HG03045 (cell line): Measurements from ENCODE around the gene RB1.
"Not testable (repeated sequence)": the region's sequence is repeated elsewhere in the genome, so short reads cannot be mapped to it uniquely, and the experiment has no call there.

ENCODE experiments used
- ATAC-seq: cut with Tn5 transposase; IDR thresholded peaks from one replicate; pipeline ENCODE4 v1.9.1; 2021; ENCODE audit warnings: mild to moderate bottlenecking, moderate library complexity; ENCODE audit not compliant: unreplicated experiment

Gene RB1

DNA sequence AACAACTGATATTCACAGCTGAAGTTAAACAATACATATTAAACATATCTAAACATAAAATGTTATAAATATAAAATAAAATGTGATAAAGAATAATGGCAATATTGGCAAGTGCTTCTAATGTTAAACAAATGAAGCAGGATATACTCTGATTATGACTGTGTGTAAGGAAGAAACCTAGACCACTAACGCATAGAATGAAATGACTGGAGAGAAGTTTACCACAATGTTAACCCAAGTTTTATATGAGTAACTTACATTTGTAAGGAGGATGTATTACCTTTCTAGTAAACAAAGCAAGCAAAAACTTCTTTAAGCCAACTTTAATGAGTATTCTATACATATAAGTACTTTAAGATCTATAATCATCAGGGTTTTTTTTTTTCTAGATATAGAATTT is 43.0 kb downstream of the RB1 start:
- no peak for ATAC-seq

DNA sequence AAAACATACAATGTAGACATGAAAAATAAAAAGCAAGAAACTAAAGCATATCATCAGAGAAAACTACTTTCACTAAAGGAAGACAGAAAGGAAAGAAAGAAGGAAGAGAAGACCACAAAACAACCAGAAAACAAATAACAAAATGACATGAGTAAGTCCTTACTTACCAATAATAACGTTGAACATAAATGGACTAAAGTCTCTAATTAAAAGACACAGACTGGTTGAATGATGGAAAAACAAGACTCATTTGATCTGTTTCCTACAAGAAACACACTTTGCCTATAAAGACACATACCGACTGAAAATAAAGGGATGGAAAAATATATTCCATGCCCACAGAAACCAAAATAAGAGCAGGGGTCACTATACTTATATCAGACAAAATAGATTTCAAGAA is 46.0 kb downstream of the RB1 start:
- ATAC-seq, result no peak

DNA sequence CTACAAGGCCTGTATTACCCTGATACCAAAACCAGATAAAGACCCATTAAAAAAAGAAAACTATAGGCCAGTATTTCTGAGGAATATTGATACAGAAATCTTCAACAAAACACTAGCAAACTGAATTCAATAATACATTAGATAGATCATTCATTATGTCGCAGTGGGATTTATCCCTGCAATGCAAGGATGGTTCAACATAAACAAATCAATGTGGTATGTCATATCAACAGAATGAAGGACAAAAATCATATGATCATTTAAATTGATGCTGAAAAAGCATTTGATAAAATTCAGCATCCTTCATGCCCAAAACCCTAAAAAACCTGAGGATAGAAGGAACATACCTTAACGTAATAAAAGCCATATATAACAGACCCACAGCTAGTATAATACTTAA is 50.0 kb downstream of the RB1 start:
- ATAC-seq, result no peak

DNA sequence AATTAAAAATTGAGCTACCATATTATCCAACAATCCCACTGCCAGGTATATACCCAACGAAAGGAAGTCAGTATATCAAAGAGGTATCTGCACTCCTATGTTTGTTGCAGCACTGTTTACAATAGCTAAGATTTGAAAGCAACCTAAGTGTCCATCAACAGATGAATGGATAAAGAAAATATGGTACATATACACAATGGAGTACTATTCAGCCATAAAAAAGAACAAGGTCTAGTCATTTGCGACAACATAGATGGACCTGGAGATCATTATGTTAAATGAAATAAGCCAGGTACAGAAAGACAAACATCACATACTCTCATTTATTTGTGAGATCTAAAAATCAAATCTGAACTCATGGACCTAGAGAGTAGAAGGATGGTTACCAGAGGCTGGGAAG is 52.0 kb downstream of the RB1 start:
- not testable (repeated sequence) for ATAC-seq

DNA sequence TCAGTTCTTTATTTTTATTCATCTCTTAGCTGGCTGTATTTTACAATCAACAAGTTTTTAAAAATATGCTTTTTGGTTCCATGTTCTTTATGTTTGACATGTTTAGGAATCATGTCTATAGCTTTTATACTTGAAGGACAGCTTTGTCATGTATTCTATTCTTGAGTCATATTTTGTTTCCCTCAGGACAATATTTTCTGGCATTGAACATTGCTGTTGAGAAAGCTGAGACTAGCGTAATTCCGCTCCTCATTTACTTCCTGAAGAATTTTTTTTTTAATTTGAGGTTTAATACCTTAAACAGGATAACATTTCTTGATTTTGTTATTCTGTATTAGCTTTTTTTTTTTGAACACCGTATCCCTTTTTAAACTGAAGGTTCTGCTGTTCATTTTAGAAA is 53.2 kb downstream of the RB1 start:
- ATAC-seq, result no peak

DNA sequence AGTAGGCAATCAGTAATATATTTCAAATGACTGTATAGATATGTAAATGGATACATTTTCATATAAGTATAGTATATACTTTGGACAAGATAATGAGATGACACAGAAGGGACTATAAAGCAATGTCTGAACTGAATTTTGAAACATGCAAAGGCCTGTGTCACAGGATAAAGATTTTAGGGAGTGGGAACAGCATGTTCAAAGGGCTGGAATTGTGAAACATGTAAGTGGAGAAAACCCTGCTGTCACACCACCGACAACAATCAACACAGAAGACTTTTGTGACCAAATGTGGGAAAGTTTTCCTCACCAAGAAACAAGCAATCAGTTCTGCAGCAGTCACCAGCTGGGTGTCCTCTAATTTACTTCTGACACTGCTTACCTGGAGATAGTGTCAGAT is 66.4 kb downstream of the RB1 start:
- ATAC-seq, result no peak

- no peak for ATAC-seq
Measured at GRCh38 chr13:48370815-48371214, 67.3 kb downstream of the RB1 start.

DNA sequence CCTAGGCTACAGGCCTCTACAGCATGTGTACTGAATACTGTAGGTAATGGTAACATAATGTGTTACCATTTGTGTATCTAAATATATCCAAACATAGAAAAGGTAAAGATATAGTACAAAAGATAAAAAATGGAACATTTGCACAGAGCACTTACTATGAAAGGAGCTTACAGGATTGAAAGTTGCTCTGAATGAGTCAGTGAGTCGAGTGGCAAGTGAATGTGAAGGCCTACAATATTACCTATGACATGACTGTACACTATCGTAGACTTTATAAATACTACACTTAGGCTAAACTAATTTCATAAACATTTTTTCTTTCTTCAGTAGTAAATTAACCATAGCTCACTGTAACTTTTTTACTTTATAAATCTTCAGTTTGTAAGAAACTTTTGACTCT is 74.3 kb downstream of the RB1 start:
- no peak for ATAC-seq

DNA sequence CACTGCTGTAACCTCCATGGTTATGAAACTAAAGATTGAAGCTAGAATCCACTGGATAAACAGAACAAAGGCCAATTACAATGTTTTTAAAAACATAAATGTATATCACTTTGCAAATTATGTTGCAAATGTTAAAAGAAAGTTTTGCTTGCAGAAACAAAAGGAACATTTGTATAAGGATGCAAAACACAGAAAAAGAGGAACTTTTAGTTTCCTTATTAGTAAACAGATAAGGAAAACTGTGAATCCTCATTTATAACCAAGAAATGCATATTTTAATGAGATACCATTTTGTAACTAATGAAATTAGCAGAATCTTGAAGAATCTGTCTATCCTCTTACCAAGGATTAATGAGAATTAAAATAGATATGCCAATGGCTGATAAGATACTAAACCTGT is 77.0 kb downstream of the RB1 start:
- ATAC-seq, result no peak

DNA sequence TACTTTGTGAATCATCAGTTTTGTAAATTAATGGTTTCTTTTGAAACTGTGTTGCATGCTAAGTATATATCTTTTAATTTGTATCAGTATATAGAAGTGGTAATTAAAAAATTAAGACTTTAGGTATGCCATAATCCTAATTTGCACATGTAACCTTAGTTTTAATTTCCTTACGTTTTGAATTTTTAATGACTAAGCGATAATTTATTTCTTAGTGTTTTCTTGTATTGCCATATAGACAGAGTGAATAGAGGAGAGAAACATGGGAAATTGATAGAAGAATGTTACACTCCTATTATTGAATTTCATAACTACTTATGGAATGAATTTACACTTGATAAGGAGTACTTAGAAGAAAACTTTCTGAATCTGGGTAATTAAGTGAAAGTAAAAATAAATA is 79.8 kb downstream of the RB1 start:
- no peak for ATAC-seq

- ATAC-seq, result no peak
Measured at GRCh38 chr13:48386816-48387215, 83.3 kb downstream of the RB1 start.

GRCh38 chr13:48391257-48391656 is 87.7 kb downstream of the RB1 start:
- no peak for ATAC-seq

DNA sequence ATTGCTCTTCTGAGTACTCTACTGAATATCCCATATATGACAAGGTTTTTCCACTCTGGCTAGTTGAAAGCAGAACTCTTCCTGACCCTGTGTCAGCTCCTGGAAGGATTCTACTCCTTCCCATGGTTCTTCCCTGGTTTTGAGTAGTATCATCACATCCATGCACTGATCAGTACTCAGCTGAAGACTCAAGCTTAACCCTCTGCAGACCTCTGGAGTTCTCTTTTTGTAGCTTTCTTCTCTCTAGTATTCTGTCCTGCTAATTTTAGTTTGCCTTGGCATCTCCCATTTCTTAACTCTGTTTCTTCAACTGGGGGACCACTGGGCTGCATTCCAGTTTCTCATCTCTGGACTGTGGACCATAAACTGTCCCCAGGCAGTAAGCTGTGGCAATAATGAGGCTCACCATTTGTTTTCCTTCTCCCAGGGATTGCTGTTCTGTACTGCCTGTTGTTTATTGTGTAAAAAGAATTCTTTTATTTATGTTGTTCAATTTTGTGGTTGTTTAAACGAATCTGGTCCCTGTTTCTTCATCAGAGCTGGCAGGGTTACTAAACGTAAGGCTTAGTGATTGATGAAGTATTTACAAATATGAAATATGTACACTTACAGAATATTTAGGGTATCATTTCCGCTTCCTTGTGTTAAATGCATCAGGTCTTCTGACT is 89.6 kb downstream of the RB1 start:
- no peak for ATAC-seq

GRCh38 chr13:48393698-48394085 is 90.1 kb downstream of the RB1 start:
- ATAC-seq, result no peak

DNA sequence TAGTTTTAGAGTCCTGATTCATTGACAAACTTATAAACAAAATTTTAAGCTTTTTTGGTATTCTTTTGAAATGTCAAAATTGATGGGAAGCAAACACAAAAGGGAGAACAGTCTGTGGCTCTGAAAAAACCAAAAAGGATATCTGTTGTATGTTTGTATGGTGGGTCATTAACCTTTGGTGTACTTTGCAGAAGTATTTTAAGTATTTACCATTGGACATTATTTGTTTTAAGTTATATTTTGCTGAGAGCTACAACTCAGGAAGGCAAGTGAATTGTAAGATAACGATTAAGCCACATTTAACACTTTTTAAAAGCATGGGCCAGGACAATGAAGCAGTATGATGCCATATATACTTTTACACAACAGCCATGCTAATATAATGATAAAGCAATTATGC is 94.2 kb downstream of the RB1 start:
- ATAC-seq, result no peak

- no peak for ATAC-seq
Measured at GRCh38 chr13:48398450-48399095, 95.0 kb downstream of the RB1 start.

DNA sequence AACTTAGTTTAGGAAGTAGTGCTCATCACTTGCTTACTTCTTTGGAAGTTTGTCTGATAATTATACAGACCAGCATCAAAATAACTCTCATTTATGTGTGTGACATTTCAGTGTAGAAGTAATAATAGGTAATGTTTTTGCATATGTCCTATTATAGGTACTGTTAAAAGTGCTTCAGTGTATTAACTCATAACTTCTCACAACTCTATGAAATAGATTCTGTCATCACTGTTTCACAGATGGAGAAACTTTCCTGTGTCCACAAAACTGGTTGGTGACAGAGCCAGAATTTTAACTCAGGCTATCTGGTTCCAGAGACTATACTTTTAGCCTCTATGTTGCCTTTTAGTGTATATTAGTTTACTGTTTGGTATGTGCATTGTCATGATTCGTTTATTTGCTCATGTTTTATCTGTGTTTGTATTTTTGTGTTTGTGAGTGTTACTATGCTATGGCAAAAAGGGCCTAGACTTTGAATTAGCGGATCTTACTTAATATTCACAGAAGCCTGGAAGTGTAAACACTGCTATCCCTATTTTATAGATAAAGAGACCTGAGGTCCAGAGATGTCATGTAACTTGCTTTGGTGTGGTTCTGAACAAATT is 96.6 kb downstream of the RB1 start:
- no peak for ATAC-seq

GRCh38 chr13:48400850-48401291 is 97.3 kb downstream of the RB1 start:
- ATAC-seq, result peak; percentile 60

DNA sequence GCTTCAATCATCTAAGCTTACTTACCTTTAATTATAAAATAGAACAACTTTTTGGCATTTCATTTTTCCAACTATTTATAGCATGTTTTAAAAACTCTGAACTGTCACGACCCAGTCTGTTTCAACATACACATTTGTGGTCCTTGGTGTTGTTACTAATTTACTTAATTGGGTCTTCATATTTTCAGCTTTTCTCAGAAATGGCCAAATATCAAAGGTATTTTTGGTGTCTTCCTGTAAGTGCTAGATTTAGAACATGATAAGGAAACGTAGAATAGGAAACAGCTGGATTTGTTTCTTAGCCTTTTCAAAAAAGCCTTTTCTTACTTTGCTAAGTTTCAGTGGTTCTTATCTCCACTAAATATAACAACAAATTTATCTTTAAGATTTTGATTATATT is 97.9 kb downstream of the RB1 start:
- no peak for ATAC-seq

- ATAC-seq, result no peak
Measured at GRCh38 chr13:48402325-48402932, 98.9 kb downstream of the RB1 start.

GRCh38 chr13:48403151-48403631 is 99.6 kb downstream of the RB1 start:
- ATAC-seq, result no peak

DNA sequence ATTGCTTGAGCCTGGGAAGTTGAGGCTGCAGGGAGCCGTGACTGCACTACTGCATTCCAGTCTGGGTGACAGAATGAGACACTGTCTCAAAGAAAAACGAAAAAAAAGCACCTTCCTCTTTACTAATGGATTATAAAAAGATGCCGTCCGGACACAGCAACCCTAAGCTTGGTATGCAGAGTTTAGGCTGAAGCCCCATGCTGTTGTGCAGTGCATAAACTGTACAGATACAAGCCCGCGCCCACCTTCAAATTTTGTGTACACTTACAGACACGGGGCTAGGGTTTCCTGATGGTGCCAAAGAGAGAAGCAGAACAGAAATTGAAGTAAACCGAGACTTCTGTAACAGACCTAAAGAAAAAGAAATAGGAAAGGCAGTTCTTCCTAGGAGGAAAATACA is 100.4 kb downstream of the RB1 start:
- ATAC-seq, result no peak
